ENCODE results near the gene ZFX.

DNA sequence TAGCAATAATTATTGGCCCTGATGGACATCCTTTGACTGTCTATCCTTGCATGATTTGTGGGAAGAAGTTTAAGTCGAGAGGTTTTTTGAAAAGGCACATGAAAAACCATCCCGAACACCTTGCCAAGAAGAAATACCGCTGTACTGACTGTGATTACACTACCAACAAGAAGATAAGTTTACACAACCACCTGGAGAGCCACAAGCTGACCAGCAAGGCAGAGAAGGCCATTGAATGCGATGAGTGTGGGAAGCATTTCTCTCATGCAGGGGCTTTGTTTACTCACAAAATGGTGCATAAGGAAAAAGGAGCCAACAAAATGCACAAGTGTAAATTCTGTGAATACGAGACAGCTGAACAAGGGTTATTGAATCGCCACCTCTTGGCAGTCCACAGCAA, 60.7 kb downstream of the ZFX start:
- TF ChIP-seq POLR2AphosphoS5 (IDR thresholded peaks at IDR 0.05; ENCODE audit: low read depth, low read length) (no peak), SIN3A (IDR thresholded peaks at IDR 0.05; ENCODE audit: borderline replicate concordance, insufficient read depth, low read length) (no peak), TAF1 (IDR thresholded peaks at IDR 0.05; ENCODE audit: borderline replicate concordance, insufficient read depth, low read length) (no peak), FOXP2 (optimal IDR thresholded peaks at IDR 0.05; ENCODE audit: borderline replicate concordance, extremely low read depth, extremely low read length, insufficient read depth) (no peak)
- TF ChIP-seq, protein P1, sequence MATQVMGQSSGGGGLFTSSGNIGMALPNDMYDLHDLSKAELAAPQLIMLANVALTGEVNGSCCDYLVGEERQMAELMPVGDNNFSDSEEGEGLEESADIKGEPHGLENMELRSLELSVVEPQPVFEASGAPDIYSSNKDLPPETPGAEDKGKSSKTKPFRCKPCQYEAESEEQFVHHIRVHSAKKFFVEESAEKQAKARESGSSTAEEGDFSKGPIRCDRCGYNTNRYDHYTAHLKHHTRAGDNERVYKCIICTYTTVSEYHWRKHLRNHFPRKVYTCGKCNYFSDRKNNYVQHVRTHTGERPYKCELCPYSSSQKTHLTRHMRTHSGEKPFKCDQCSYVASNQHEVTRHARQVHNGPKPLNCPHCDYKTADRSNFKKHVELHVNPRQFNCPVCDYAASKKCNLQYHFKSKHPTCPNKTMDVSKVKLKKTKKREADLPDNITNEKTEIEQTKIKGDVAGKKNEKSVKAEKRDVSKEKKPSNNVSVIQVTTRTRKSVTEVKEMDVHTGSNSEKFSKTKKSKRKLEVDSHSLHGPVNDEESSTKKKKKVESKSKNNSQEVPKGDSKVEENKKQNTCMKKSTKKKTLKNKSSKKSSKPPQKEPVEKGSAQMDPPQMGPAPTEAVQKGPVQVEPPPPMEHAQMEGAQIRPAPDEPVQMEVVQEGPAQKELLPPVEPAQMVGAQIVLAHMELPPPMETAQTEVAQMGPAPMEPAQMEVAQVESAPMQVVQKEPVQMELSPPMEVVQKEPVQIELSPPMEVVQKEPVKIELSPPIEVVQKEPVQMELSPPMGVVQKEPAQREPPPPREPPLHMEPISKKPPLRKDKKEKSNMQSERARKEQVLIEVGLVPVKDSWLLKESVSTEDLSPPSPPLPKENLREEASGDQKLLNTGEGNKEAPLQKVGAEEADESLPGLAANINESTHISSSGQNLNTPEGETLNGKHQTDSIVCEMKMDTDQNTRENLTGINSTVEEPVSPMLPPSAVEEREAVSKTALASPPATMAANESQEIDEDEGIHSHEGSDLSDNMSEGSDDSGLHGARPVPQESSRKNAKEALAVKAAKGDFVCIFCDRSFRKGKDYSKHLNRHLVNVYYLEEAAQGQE (IDR thresholded peaks at IDR 0.05; ENCODE audit: insufficient read depth in 1 of 2, low read depth in 2 of 2, low read length in 2 of 2) = no peak
